Muscle of arm (tissue), 12 donors: Measurements from ENCODE around the gene ARL15. TPM values are rescaled to one million over a fixed set of nuclear protein-coding genes. Genes with fewer than 3 reads are reported as not detected.
"Not testable (repeated sequence)": the region's sequence is repeated elsewhere in the genome, so short reads cannot be mapped to it uniquely, and the experiment has no call there.

Experiments used
- DNase-seq: peaks from one replicate; pipeline ENCODE4 v3.0.0-alpha.2; 2013
- polyA plus RNA-seq, 12 donors: library from polyadenylated mRNA; unstranded; fragments of 120-200 nt; gene quantifications; one replicate each; pipeline ENCODE4 v1.2.1, GENCODE V29; 2013; ENCODE audit not compliant: insufficient read length in 12 of 12

The ARL15 gene
- polyA plus RNA-seq, 12 donors: 22.9 to 139 (median 30.5) TPM

GRCh38 chr5:54094706-54095105, 215.7 kb downstream of the ARL15 start:
- DNase-seq: no peak

GRCh38 chr5:54093861-54094260, 216.5 kb downstream of the ARL15 start:
- no peak for DNase-seq

GRCh38 chr5:54093081-54093492, 217.3 kb downstream of the ARL15 start:
- DNase-seq: no peak

GRCh38 chr5:54091307-54092130, 218.9 kb downstream of the ARL15 start:
- DNase-seq: no peak

GRCh38 chr5:54090495-54091120, 219.8 kb downstream of the ARL15 start:
- DNase-seq: no peak

- DNase-seq: no peak
Observed at GRCh38 chr5:54088081-54088480, 222.3 kb downstream of the ARL15 start.

GRCh38 chr5:54087436-54087835, 222.9 kb downstream of the ARL15 start:
- DNase-seq: no peak

- no peak for DNase-seq
Observed at GRCh38 chr5:54086191-54086590, 224.2 kb downstream of the ARL15 start.

- no peak for DNase-seq
Observed at GRCh38 chr5:54084696-54085095, 225.7 kb downstream of the ARL15 start.

GRCh38 chr5:54083851-54084250, 226.5 kb downstream of the ARL15 start:
- no peak for DNase-seq

- no peak for DNase-seq
Observed at GRCh38 chr5:54083245-54083644, 227.1 kb downstream of the ARL15 start.

GRCh38 chr5:54081415-54081814, 229.0 kb downstream of the ARL15 start:
- DNase-seq: no peak

GRCh38 chr5:54080831-54081230, 229.5 kb downstream of the ARL15 start:
- no peak for DNase-seq

GRCh38 chr5:54073735-54074134, 236.6 kb downstream of the ARL15 start:
- DNase-seq: no peak

- no peak for DNase-seq
Observed at GRCh38 chr5:54073131-54073530, 237.2 kb downstream of the ARL15 start.

- DNase-seq: no peak
Observed at GRCh38 chr5:54066433-54066832, 243.9 kb downstream of the ARL15 start.

- DNase-seq: no peak
Observed at GRCh38 chr5:54063817-54064216, 246.6 kb downstream of the ARL15 start.

- no peak for DNase-seq
Observed at GRCh38 chr5:54062958-54063357, 247.4 kb downstream of the ARL15 start.

GRCh38 chr5:54060919-54061318, 249.5 kb downstream of the ARL15 start:
- DNase-seq: not testable (repeated sequence)

- no peak for DNase-seq
Observed at GRCh38 chr5:54049963-54050362, 260.4 kb downstream of the ARL15 start.

GRCh38 chr5:54049144-54049543, 261.2 kb downstream of the ARL15 start:
- no peak for DNase-seq

- no peak for DNase-seq
Observed at GRCh38 chr5:54045077-54045792, 265.1 kb downstream of the ARL15 start.

- not testable (repeated sequence) for DNase-seq
Observed at GRCh38 chr5:54044276-54044675, 266.1 kb downstream of the ARL15 start.
